Fibroblast of the conjunctiva (primary cell): ENCODE results near the gene PLEKHG4.

ENCODE experiments used
- DNase-seq: peaks from one replicate; pipeline ENCODE4 v3.0.0-alpha.2; 2010; ENCODE audit warnings: low read depth

The PLEKHG4 gene, protein sequence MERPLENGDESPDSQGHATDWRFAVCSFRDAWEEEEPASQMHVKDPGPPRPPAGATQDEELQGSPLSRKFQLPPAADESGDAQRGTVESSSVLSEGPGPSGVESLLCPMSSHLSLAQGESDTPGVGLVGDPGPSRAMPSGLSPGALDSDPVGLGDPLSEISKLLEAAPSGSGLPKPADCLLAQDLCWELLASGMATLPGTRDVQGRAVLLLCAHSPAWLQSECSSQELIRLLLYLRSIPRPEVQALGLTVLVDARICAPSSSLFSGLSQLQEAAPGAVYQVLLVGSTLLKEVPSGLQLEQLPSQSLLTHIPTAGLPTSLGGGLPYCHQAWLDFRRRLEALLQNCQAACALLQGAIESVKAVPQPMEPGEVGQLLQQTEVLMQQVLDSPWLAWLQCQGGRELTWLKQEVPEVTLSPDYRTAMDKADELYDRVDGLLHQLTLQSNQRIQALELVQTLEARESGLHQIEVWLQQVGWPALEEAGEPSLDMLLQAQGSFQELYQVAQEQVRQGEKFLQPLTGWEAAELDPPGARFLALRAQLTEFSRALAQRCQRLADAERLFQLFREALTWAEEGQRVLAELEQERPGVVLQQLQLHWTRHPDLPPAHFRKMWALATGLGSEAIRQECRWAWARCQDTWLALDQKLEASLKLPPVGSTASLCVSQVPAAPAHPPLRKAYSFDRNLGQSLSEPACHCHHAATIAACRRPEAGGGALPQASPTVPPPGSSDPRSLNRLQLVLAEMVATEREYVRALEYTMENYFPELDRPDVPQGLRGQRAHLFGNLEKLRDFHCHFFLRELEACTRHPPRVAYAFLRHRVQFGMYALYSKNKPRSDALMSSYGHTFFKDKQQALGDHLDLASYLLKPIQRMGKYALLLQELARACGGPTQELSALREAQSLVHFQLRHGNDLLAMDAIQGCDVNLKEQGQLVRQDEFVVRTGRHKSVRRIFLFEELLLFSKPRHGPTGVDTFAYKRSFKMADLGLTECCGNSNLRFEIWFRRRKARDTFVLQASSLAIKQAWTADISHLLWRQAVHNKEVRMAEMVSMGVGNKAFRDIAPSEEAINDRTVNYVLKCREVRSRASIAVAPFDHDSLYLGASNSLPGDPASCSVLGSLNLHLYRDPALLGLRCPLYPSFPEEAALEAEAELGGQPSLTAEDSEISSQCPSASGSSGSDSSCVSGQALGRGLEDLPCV

GRCh38 chr16:67279296-67280089 lies at the start of gene PLEKHG4:
Gene PLEKHG4, plus strand, starts transcription at chr16:67279532. Its CDS starts 513 bp downstream, at chr16:67280045.
- DNase-seq, result peak; percentile 51

DNA sequence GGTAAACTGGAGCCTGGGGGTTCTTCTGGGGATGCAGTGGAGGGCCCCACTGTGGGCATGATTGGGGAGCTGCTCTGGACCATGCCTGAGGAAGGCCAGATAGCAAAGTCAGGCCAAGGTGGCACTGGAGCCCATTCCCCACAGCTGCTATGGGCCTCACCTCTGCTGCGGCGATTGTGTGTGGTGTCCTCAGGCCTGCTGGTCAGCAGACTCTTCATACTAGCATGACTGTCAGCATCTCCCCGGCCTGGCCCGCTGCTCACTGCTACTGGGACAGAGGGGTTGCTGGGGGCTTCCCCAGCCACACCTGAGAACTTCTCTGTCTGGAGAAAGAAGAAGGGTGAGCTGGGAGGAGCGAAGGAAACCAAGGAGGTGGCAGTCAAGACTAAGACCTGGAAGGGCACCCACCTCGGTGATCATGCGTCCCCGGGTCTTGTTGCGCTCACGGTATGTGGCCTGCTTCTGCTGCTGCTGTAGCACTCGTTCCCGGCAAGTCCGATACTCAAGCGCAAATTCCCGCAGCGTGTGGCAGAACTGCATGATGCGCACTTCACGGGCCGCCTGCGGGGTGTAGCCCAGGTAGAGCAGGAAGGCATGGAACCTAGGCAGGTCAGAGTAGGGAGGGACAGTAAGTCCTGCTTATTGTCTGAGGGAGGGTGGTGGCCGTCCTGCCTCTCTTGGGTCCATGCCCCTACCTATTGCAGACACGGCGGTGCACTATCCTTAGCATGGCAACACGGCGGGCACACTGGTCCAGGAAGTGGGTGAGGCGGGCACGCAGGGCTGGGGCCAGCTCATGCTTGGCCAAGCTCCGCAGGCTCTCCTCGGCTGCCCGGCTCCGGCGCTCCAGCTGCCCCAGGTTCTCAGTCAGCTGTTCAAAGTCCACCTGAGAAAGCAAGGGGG lies 49.2 kb upstream of the PLEKHG4 start:
- DNase-seq, result no peak

GRCh38 chr16:67230809-67231660 lies 48.3 kb upstream of the PLEKHG4 start:
- DNase-seq, result no peak

- DNase-seq, result no peak
These were observed 45.7 kb upstream of the PLEKHG4 start for GRCh38 chr16:67233596-67233995.

DNA sequence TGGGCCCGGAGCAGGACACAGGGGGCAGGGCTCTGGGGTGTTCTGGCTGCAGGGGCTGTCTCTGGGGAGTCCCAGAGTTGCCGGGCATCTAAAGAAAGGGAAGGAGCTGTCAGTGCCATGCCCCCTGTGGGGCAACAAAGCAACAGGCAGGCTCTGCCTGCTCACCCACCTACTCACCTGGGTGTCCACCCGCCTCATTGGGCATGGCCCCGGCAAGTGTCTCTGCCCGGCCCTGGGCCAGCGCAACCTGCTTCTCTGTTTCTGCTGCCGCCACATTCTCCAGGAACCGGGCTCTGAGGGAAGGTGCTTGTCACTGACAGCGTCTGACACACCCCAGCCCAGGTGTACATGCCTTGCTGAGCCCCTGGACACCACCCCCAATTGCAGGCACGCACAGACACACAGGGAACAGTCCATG lies 45.1 kb upstream of the PLEKHG4 start:
- DNase-seq, result no peak

DNA sequence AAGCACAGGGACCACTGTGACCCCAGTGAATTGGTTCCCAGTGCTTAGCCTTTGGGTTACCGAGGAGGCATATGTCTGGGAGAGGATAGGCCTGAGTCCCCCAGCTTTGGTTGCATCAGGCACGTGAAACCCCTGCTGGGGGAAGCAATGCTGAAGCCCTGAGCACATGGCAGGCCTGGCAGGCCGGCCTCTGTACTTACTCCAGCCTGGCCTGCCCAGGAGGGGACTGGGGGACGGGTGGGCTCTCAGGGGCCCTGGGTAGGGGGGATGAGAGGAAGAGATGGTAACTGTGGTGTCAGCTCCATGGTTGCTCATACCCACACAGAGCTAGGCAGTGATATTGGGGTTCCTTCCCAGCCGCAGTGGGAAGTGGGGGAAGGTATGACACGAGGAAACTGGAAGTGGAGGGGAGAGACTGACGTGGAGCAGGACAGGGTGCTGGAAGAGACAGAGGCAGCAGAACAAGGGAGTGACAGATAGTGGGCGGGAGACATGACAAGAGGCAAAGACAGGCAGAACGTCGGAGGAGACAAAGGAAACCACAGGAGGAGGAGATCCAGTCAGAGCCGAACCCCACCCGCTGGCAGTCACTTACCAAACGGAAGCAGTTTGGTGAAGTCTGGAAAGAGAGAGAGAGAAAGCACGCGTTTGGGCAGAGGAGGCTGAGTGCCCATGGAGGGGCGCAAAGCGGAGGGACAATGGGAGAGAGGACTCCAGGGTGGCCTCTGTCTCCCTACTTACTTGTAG lies 43.3 kb upstream of the PLEKHG4 start:
- no peak for DNase-seq

DNA sequence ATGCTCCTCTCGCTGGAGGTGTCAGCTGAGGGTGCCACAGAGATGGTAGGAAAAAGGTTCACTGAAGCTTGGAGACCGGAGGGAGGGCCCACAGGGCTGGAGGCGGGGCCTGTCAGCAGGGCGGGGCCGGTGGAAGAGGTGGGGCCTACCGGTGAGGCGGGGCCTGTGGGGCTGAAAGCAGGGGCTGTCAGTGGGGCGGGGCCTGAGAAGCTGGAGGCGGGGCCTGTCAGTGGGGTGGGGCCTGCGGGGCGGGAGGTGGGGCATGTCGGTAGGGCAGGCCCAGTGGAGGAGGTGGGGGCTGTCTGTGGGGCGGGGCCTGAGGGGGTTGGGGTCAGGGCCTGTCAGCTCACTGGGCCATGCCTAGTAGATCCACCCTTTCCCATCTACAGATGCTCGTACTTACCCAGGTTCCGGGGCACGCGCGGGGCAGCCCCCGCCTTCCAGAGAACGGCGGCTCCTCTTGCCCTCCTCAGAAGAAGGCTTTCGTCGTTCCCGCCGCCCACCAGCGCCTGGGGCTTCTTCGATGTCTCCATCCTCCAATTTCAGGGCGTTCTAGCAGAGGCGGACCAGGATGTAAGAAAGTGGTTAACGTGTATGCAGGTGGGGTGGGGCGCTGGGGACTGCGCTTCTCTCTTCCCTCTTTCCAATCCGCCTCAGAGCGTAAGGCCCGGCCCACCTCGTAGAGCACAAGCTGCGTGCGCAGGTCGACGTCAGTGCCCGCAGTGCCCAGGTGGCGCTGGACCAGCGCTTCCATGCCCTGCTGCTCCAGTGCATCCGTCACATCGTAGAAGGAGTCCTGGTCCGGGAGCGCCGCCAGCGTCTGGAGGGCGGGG lies 42.6 kb upstream of the PLEKHG4 start:
- DNase-seq, result peak; percentile 31

DNA sequence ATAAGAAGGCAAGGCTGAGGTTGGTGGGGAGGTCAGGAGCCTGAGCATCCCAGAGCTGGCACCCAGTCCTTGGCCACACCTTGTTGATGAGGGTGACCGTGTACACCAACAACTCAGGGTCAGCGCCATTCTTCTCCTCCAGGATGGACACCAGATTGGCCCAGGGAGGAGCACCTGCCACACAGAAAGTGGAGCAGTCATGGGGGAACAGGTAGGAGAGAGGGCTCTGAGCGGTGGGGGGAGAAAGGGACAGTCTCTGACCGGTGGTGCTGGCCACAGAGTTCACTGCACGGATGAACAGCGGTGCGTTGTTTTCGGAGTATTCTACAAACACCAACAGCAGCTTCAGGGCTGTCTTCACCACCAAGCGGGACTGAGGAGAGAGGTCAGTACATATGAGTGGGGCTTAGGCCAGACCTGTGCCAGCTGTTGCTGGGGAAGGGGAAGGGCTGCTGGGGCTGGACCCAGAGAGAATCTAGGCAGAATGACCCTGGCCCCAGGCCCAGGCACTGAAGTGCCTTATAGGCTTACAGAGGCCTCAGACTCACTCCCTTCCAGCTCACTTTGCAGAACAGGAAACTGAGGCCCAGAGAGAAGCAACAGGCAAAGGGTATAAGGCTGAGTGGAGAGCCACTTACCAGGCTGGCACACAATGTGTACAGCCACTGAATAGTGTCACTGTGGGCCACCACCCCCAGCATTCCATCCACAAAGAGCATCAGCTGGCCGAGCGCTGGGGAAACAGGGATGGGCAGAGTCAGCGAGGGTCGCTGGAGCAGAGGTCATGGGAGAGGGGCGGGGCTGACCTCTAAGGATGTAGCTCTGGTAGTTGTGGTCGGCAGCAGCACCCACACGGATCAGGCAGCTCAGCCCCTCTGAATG lies 41.7 kb upstream of the PLEKHG4 start:
- no peak for DNase-seq

GRCh38 chr16:67238278-67238575 lies 41.1 kb upstream of the PLEKHG4 start:
- no peak for DNase-seq

DNA sequence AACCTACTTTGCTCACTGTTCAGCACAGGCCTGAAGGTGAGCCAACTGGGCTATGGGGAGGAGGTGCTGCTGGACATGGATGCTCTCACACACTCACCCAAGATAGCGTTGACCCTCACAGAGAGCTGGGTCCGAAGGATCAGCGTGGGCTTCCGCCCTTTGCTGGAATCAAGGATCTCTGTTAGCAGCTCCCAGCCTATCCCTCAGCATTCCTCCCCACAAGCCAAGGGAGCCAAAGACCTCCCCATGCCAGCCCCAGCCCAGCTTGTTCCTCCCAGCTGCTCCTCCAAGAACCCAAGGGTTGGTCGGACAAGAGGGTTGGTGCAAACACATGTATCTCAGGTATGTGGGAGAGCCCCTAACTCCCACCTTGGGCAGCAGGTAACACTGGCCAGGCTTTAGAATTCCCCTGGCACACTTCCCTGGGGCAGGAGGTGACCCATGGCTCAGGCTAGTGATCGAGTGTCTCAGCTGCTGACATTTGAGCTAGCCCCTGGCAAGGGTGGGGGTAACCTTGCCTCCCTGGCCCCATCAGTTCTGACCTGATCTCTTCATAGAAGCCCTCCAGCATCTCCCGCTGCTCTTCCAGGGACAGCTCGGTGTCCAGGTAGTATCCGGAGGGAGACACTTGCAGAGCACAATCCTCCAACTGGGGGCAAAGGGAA lies 40.4 kb upstream of the PLEKHG4 start:
- DNase-seq, result no peak

- no peak for DNase-seq
These were observed 38.8 kb upstream of the PLEKHG4 start for GRCh38 chr16:67240506-67240905.

DNA sequence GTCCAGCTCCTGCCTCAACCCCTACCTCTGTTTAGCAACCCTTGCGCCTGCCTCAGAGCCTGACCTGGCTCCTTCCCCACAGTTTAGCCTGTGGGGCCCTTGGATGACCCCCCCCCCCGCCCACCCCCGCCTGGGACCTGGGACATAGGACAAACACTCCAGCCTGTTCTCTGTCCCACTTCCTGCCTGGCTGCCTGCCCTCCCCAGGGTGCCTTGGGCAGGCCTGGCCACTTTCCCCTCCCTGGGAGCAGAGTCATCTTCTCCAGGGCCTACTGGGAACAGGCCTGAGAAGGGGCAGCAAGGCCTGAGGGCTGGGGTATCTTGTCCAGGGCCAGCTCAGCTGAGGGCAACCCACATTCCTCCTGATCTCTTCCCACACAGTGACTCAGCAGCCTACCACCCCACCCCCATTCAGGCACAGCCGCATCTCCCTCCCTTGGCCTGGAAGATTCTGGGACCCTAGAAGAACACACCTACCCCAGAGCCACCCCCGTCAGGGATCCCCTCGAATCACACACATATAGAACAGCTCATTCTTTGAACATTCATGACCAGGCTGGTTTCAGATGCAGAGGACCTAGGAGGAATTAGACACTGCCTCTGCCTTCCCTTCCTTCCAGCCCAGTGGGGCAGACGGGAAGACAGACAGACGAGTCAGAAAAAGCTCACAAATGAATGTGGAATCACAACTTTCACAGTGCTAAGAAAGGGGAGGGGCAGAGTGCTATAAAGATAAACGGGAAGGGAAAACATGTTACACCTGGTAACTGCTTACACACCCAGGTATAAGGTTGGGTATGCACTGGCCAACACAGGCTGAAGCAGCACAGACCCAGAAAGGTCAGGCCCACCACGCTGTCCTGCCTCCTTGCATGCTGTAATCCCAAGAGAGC lies 38.1 kb upstream of the PLEKHG4 start:
- peak; percentile 41 for DNase-seq

GRCh38 chr16:67242138-67242730 lies 37.1 kb upstream of the PLEKHG4 start:
- no peak for DNase-seq

GRCh38 chr16:67243481-67243880 lies 35.9 kb upstream of the PLEKHG4 start:
- no peak for DNase-seq
